Ovary (tissue), 3 donors: ENCODE measurements around the gene PMFBP1.

Experiments
- EP300 ChIP-seq: sonication (generic); formaldehyde crosslinking; IDR thresholded peaks from one replicate; pipeline ENCODE4 v1.6.1; 2017; ENCODE audit warnings: antibody characterized with exemption
- TF ChIP-seq, protein P1 (sequence below), 3 donors: fragments of 450-650 bp in 2 of 3; fragments of 200-600 bp in 1 of 3; IDR thresholded peaks; one replicate each; pipeline versions ENCODE4 v1.5.1 to v1.8.0; 2016 to 2022; ENCODE audit warnings: antibody characterized with exemption in 3 of 3, mild to moderate bottlenecking in 1 of 3
- donor health status: DM: no; HTN: no; CAD: no.

DNA sequence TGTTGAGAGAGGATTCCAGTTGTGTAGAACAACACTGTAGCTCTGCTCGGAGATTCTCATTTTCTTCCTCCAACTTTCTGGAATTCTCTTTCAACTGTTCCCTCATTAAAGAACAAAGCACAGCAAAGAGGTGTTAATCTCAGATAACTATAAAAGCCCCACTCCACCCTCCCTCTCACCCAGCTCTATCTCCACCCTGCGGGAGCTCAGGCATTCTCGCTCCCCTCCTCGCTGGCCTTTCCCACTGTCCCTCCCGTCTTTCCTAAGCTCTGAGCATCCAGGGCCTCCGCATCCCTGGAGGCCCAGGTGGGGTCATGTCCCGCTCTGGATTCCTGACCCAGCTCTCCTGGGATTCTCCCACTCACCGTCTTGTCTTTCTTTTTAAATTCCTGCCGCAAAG lies 43.3 kb downstream of the PMFBP1 start:
- TF ChIP-seq, protein P1, sequence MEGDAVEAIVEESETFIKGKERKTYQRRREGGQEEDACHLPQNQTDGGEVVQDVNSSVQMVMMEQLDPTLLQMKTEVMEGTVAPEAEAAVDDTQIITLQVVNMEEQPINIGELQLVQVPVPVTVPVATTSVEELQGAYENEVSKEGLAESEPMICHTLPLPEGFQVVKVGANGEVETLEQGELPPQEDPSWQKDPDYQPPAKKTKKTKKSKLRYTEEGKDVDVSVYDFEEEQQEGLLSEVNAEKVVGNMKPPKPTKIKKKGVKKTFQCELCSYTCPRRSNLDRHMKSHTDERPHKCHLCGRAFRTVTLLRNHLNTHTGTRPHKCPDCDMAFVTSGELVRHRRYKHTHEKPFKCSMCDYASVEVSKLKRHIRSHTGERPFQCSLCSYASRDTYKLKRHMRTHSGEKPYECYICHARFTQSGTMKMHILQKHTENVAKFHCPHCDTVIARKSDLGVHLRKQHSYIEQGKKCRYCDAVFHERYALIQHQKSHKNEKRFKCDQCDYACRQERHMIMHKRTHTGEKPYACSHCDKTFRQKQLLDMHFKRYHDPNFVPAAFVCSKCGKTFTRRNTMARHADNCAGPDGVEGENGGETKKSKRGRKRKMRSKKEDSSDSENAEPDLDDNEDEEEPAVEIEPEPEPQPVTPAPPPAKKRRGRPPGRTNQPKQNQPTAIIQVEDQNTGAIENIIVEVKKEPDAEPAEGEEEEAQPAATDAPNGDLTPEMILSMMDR (IDR thresholded peaks at IDR 0.05) = no peak
- no peak for TF ChIP-seq EP300
